GM12878 (cell line): ENCODE data around the gene EHD1. TPM values are rescaled to one million over a fixed set of nuclear protein-coding genes. Genes with fewer than 3 reads are reported as not detected.

ENCODE experiments used
- ATAC-seq: fragments of 200-7000 bp; cut with Tn5 transposase; 3 replicates; pipeline ENCODE4 v1.9.1; 2020; ENCODE audit warnings: mild to moderate bottlenecking, moderate library complexity
- BruUV-seq: library from RNA; stranded (reverse); fragments of 400-500 nt; replicated peaks from 2 replicates; lab custom pipeline; 2021; lab: Mats Ljungman, UMichigan
- CTCF ChIA-PET: fragments of 300-600 bp; sonication (Branson Sonifier 250); formaldehyde crosslinking; extraction: SDS; loops from one replicate; lab custom pipeline; 2021; ENCODE audit warnings: inconsistent platforms; lab: Yijun Ruan, JAX
- POLR2A ChIA-PET: fragments of 350-600 bp; formaldehyde crosslinking; extraction: SDS; loops from one replicate; lab custom pipeline; 2021; ENCODE audit warnings: inconsistent platforms; lab: Charles Lee
- RAD21 ChIA-PET: fragments of 300-600 bp; sonication (Branson Sonifier 250); formaldehyde crosslinking; loops from one replicate; lab custom pipeline; 2023; ENCODE audit warnings: antibody characterized with exemption; ENCODE audit not compliant: unreplicated experiment; lab: Charles Lee
- SMC1A ChIA-PET: fragments of 300-600 bp; sonication (Branson Sonifier 250); formaldehyde crosslinking; loops from one replicate; lab custom pipeline; 2023; ENCODE audit not compliant: unreplicated experiment, uncharacterized antibody; lab: Charles Lee
- DNase-seq: peaks from one replicate; pipeline ENCODE4 v3.0.0-alpha.2; 2011; ENCODE audit warnings: low read depth, low spot score
- FAIRE-seq: peaks from 3 replicates; lab custom pipeline; 2011; peaks lifted over from hg19 to GRCh38; lab: Jason Lieb, UNC
- H2AFZ ChIP-seq: 2 replicates; pipeline ENCODE4 v1.6.0; 2011; ENCODE audit warnings: low read depth, low read length, control low read depth; ENCODE audit not compliant: control insufficient read depth
- H3K27ac ChIP-seq: 2 replicates; pipeline ENCODE4 v1.5.1; 2011; ENCODE audit warnings: control low read depth; ENCODE audit not compliant: control insufficient read depth, insufficient read depth
- H3K27me3 ChIP-seq, 2 experiments: replicated peaks in 1 of 2; 2 replicates each; pipeline versions ENCODE4 v1.6.0 to v1.6.1; 2011; ENCODE audit warnings: low read length in 1 of 2; ENCODE audit not compliant: control insufficient read depth in 2 of 2, insufficient read depth in 2 of 2
- H3K36me3 ChIP-seq, 2 experiments: 2 replicates each; pipeline ENCODE4 v1.5.1; 2011; ENCODE audit warnings: low read length in 1 of 2; ENCODE audit not compliant: control insufficient read depth in 2 of 2, insufficient read depth in 2 of 2
- H3K4me1 ChIP-seq: 2 replicates; pipeline ENCODE4 v1.6.1; 2011; ENCODE audit warnings: mild to moderate bottlenecking, low read length, moderate library complexity, mixed read lengths; ENCODE audit not compliant: control insufficient read depth, insufficient read depth
- H3K4me2 ChIP-seq: 2 replicates; pipeline ENCODE4 v1.6.0; 2011; ENCODE audit warnings: control low read depth; ENCODE audit not compliant: control insufficient read depth, insufficient read depth
- H3K4me3 ChIP-seq: fragments of 200-600 bp; sonication (generic); 2 replicates; pipeline ENCODE4 v1.5.1; 2016
- H3K79me2 ChIP-seq: 2 replicates; pipeline ENCODE4 v1.6.0; 2011; ENCODE audit warnings: low read length; ENCODE audit not compliant: control insufficient read depth, insufficient read depth
- H3K9ac ChIP-seq: 2 replicates; pipeline ENCODE4 v1.8.0; 2011; ENCODE audit warnings: low read length, control low read depth, mixed read lengths; ENCODE audit not compliant: control insufficient read depth, insufficient read depth
- H3K9me3 ChIP-seq: replicated peaks from 3 replicates; pipeline ENCODE4 v1.5.1; 2011; ENCODE audit warnings: mild to moderate bottlenecking, low read length; ENCODE audit not compliant: control insufficient read depth, insufficient read depth
- H4K20me1 ChIP-seq: 2 replicates; pipeline ENCODE4 v1.6.0; 2011; ENCODE audit not compliant: control insufficient read depth, insufficient read depth
- ATF7 ChIP-seq: fragments of 450-650 bp; IDR thresholded peaks from 2 replicates; pipeline ENCODE4 v1.6.1; 2016; ENCODE audit warnings: low read depth, mild to moderate bottlenecking
- BCL11A ChIP-seq: IDR thresholded peaks from 2 replicates; pipeline ENCODE4 v1.6.1; 2011; ENCODE audit warnings: low read depth, low read length
- CEBPB ChIP-seq, 2 experiments: fragments of 150-350 bp in 1 of 2; IDR thresholded peaks; 2 replicates each; pipeline ENCODE4 v1.6.1; 2012 to 2014; ENCODE audit warnings: low read depth in 2 of 2, low read length in 2 of 2, borderline replicate concordance in 1 of 2, inconsistent platforms in 1 of 2
- EZH2 ChIP-seq: IDR thresholded peaks from 2 replicates; pipeline ENCODE4 v1.6.1; 2012; ENCODE audit warnings: low read depth, mild to moderate bottlenecking, control low read depth, inconsistent platforms, low read length, borderline replicate concordance; ENCODE audit not compliant: control insufficient read depth
- FOS ChIP-seq: IDR thresholded peaks from 3 replicates; pipeline ENCODE4 v1.6.1; 2011; ENCODE audit warnings: borderline replicate concordance; ENCODE audit not compliant: insufficient read length; ENCODE audit errors: extremely low read depth
- MTA2 ChIP-seq: fragments of 450-650 bp; IDR thresholded peaks from 2 replicates; pipeline ENCODE4 v1.6.1; 2016; ENCODE audit warnings: low read depth, mild to moderate bottlenecking, moderate library complexity
- MYB ChIP-seq: fragments of 150-350 bp; IDR thresholded peaks from 2 replicates; pipeline ENCODE4 v1.6.1; 2014; ENCODE audit warnings: mild to moderate bottlenecking, low read depth, low read length, borderline replicate concordance
- POLR2A ChIP-seq: IDR thresholded peaks from 2 replicates; pipeline ENCODE4 v1.6.1; 2011; ENCODE audit warnings: low read depth, mild to moderate bottlenecking, low read length
- SIN3A ChIP-seq: IDR thresholded peaks from 2 replicates; pipeline ENCODE4 v1.6.1; 2012; ENCODE audit warnings: low read depth, low read length, improper control_type of control experiment
- TCF3 ChIP-seq: IDR thresholded peaks from 2 replicates; pipeline ENCODE4 v1.6.1; 2012; ENCODE audit warnings: low read depth, mild to moderate bottlenecking, low read length, borderline replicate concordance; ENCODE audit not compliant: insufficient read depth
- USF1 ChIP-seq: IDR thresholded peaks from 2 replicates; pipeline ENCODE4 v1.6.1; 2011; ENCODE audit warnings: borderline replicate concordance, low read depth, mild to moderate bottlenecking, moderate library complexity, mixed read lengths, low read length; ENCODE audit not compliant: insufficient read depth; ENCODE audit errors: extremely low read length
- YY1 ChIP-seq: IDR thresholded peaks from 2 replicates; pipeline ENCODE4 v1.6.1; 2011; ENCODE audit warnings: low read depth, mild to moderate bottlenecking, low read length
- ZNF207 ChIP-seq: fragments of 450-650 bp; IDR thresholded peaks from 2 replicates; pipeline ENCODE4 v1.6.1; 2014; ENCODE audit warnings: antibody characterized with exemption, mild to moderate bottlenecking, borderline replicate concordance
- WGBS: methylation state at CpG from one replicate; pipeline ENCODE4 v1.1.6; 2016; ENCODE audit warnings: low lambda C conversion rate; ENCODE audit not compliant: insufficient replicate concordance, insufficient coverage; ENCODE audit errors: missing lambda C conversion rate; 5-methylcytosine and 5-hydroxymethylcytosine counted together
- in situ Hi-C: fragments of 300-500 bp; cut with MboI; formaldehyde crosslinking; loops from 9 replicates; pipeline ENCODE4 v1.14.3; 2018; ENCODE audit warnings: mixed read lengths
- intact Hi-C: fragments of 100-400 bp; cut with micrococcal nuclease; formaldehyde crosslinking; loops from one replicate; pipeline ENCODE4 v1.14.2; 2022; ENCODE audit not compliant: unreplicated experiment
- polyA plus RNA-seq, 11 experiments: library from polyadenylated mRNA; depleted of rRNA in 4 of 11; unstranded in 6 of 11; stranded (reverse) in 5 of 11; fragments of >200 nt; fragmentation: Nextera tagmentation in 4 of 11; fragmentation: Illumina TruSeq in 1 of 11; extraction: Ambion mirVana in 4 of 11; extraction: Trizol in 1 of 11; gene quantifications; 1 replicate in 1 of 11; 2 replicates in 10 of 11; pipeline versions ENCODE4 v1.2.1 to v1.2.3, GENCODE V29; 2011 to 2016; ENCODE audit warnings: inconsistent platforms in 2 of 11, missing spikeins in 2 of 11, low read depth in 1 of 11
- total RNA-seq, 4 experiments: library from RNA; depleted of rRNA in 3 of 4; stranded (reverse); fragments of >200 nt in 3 of 4; fragmentation: Illumina TruSeq in 1 of 4; extraction: Trizol in 1 of 4; gene quantifications; 2 replicates each; pipeline versions ENCODE4 v1.2.1 to v1.2.3, GENCODE V29; 2013 to 2021

The EHD1 gene
- total and polyA plus RNA-seq, 10 of the 15 experiments (the other 5 are each of a cell fraction or from before 2014, with no cell fraction given): 1.0 to 165 (median 66.5) TPM

- BruUV-seq: no TSS peak
- RAD21 ChIA-PET: interaction anchor here (2.0 kb wide), 1 partner anchor 78 kb away, joined by 8 read pairs; no protein-coding TSS in a partner anchor
- intact Hi-C loops (no loop called here), in situ Hi-C loops (no loop called here)
- ATAC-seq: no peak
- Histone ChIP-seq H3K27ac (no peak overlapping the region), H4K20me1 (no peaks in the 10 kb centered on the region), H3K4me2 (peak overlapping the region; percentile 100), H3K9me3 (no peaks in the 10 kb centered on the region), H2AFZ (no peak overlapping the region), H3K36me3 (no peaks in the 10 kb centered on the region; a peak in 1 of 4 replicates), H3K27me3 (no peaks in the 10 kb centered on the region), H3K79me2 (no peaks in the 10 kb centered on the region), H3K4me1 (peaks cover 5% of the 10 kb centered on the region), H3K4me3 (peak overlapping the region; percentile 66), H3K9ac (peak overlapping the region; percentile 83)
- TF ChIP-seq FOS (no peak), MTA2 (no peak), USF1 (no peak), SIN3A (no peak), BCL11A (no peak), YY1 (no peak), ATF7 (no peak), MYB (no peak), ZNF207 (no peak), CEBPB (IDR thresholded peaks at IDR 0.05; ENCODE audit: borderline replicate concordance in 1 of 2, low read depth in 2 of 2, low read length in 2 of 2) (no peak), POLR2A (no peak), TCF3 (no peak), EZH2 (no peak)
- CTCF ChIA-PET: interaction anchor here (1.3 kb wide), 1 partner anchor 78 kb away, joined by 4 read pairs; no protein-coding TSS in a partner anchor
- SMC1A ChIA-PET: interaction anchor here (1.4 kb wide), 1 partner anchor 25 kb away, joined by 4 read pairs; no protein-coding TSS in a partner anchor
- WGBS: 61% methylated on average over 13 of the region's 24 CpGs
- POLR2A ChIA-PET: interaction anchor here (1.5 kb wide), 1 partner anchor 78 kb away, joined by 4 read pairs; no protein-coding TSS in a partner anchor
- no peak for FAIRE-seq
- DNase-seq: no peak
Observed at GRCh38 chr11:64925536-64926436, 47.4 kb upstream of the EHD1 start.
